NCI-H774 (cell line): ENCODE results near the gene CCDC91.

ENCODE experiments used
- DNase-seq: peaks from one replicate; lab custom pipeline; 2025; lab: John Stamatoyannopoulos, UW

Gene CCDC91

DNA sequence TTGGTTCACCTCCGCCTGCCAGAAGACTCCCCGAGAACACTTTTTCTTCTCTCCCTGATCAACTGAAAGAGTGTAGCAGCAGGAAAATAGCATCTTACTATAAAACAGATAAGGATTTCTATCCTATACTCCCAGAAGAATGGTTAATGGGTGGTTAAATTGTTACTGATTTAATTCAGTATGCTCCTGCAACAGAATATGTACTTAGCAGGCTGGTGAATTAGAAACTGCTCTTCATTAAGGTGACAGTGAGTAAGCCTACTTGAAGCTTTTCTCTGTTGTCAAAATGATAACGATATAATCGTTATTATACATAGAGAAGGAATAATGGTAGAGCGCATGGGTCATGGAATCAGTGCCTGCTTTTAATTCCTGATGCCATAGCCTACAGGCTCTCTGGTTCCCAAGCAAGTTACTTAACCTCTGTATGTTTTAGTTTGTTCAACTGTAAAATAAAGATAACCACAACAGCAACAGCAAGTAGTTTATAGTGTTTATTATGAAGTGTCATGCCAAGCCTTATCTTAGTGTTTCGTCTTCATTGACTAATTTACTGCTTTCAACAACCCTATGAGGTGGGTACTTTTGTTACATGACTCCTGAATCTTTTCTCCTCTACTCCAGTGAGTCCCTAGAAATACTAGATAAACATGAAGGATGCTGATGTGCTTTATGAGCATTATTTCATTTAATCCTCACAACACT, 392.6 kb downstream of the CCDC91 start:
- no peak for DNase-seq

DNA sequence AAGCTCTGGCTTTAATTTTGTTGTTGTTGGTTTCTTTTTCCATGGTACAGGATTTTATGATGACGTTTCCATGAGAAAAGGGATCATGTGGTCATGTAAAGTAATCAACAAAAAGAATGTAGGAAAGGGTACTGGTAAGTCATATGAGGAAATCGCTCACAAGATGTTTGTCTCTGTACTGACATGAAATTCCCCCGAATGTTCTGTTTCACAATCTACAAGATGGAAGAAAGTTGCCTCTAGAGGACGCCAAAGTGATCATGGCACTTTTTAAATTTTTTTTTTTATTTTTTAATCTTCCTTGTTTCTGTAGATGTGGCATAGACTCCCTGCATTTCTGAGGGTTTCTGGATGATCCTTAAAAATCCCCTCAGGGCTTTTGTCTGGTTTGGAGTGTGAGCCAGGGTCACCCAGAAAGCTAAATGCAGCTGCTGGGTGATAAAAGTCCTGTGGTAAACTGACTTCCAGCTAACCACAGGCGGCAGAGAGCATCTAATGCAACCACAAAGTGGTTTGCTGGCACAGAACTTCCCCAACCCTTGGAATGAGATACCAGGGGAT, 393.5 kb downstream of the CCDC91 start:
- DNase-seq: no peak

DNA sequence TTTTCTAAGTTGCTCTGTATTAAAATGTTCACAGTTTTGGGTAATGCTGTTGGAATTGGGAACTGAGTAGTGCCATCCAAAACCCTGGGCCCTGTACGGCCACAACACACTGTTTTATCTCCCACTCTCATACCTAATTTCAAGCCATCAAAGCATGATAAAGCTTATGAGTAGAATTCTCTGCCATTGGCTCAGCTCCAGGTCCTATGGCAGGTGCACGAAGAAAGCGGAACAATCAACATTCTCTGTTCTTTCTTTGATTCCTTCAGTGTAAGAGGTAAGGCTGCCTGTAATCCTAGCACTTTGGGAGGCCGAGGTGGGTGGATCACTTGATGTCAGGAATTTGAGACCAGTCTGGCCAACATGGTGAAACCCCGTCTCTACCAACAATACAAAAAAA, 394.9 kb downstream of the CCDC91 start:
- DNase-seq: no peak

DNA sequence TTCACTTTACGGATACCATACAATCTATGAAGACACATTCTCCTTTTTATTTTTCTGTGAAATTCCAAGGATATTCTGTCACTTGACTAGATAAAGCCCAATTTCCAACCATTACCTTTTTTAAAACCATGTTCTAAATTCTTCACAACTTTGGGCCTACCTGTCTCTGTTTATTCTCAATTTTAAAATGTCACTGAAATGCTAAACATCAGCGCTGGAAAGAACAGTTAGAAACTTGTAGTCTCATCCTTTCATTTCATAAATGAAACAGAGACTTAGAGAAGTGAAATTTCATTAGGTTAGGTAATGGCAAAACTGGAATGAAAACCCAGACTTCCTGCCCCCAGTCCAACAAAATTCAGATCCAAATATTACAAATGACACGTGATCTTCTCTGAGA, 396.2 kb downstream of the CCDC91 start:
- DNase-seq: no peak

DNA sequence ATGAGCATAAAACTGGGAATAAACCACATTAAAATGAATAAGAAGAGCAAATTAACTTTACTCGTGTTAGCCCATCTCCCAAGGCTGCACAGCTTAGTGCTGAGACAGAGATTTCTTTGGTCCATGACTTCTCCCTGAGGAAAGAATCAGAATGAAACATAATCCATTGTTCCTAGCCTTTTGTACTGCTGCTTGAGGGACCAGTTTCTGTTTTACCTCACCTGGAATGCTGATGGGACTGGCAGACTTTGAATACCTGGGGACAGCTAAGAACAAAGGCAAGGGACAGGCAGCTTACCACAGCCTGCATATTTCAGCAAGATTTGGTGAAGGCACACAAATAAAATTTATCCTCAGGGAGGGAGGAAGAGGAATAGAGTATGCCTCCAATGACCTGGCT, 401.6 kb downstream of the CCDC91 start:
- DNase-seq: no peak
